Measurements from ENCODE around the gene CACNA1E.

CACNA1E gene

GRCh38 chr1:181483285-181484195 is at the start of gene CACNA1E:
Gene CACNA1E (plus strand): TSS chr1:181483517. CDS start chr1:181483745, 228 bp downstream.
- no peak within 1 kb of the TSS for H3K4me3 ChIP-seq (ENCODE audit: low read length)
- no peak for DNase-seq (ENCODE audit: low read depth)
- no peak for TF ChIP-seq CTCF (IDR thresholded peaks at IDR 0.05; ENCODE audit: insufficient read depth, low read depth, low read length, missing control alignments)

- TF ChIP-seq CTCF (IDR thresholded peaks at IDR 0.05; ENCODE audit: insufficient read depth, low read depth, low read length, missing control alignments) = no peak
- no peak overlapping the region for H3K4me3 ChIP-seq (ENCODE audit: low read length)
- no peak for DNase-seq (ENCODE audit: low read depth)
These were observed 49.4 kb upstream of the CACNA1E start for GRCh38 chr1:181433931-181434330.

DNA sequence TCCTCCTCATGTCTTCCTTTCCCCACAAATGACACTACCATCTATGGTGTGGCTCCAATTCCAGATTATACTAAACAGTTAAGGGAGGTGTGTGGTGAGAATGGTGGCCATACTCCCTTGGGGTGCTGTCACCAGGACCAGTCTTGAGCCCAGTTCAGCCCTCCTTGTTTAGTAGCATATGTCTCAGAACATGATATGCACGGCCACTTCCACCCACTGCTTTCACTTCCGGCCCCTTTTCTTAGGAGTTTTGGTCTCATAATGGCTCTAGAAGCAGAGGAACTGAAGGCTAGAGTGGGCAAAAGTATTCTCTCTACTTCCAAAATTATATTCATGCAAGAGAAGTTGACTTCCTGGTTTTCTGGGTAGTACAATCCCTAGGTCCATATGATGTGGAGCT is 45.3 kb upstream of the CACNA1E start:
- no peak for TF ChIP-seq CTCF (IDR thresholded peaks at IDR 0.05; ENCODE audit: insufficient read depth, low read depth, low read length, missing control alignments)
- DNase-seq (ENCODE audit: low read depth) = no peak
- no peak overlapping the region for H3K4me3 ChIP-seq (ENCODE audit: low read length)

DNA sequence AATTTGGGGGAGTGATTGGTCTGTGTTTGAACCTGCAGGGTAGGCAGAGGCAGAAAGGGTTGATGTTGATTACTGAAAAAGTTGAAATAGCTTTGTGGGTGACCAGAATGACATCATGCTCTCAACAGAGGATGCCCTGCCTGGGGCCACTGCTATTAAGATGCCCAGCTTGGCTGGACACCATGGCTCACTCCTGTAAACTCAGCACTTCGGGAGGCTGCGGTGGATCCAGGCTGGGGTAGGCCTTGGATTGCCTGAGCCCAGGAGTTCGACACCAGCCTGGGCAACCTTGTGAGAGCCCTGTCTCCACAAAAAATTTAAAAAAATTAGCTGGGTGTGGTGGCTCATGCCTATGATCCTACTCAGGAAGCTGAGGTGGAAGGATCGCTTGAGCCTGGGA is 42.8 kb upstream of the CACNA1E start:
- TF ChIP-seq CTCF (IDR thresholded peaks at IDR 0.05; ENCODE audit: insufficient read depth, low read depth, low read length, missing control alignments) = no peak
- H3K4me3 ChIP-seq (ENCODE audit: low read length) = no peak overlapping the region
- no peak for DNase-seq (ENCODE audit: low read depth)

DNA sequence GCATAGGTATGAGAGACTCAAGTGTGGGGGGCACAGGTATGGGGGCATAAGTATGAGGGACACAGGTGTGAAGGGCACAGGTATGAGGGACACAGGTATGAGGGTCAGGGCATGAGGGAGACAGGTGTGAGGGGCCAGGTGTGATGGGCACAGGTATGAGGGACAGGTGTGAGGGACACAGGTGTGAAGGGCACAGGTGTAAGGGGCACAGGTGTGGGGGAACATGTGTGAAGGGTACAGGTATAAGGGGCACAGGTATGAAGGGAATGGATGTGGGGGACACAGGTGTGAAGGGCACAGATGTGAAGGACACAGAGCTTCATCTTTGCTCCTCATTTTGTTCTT is 41.2 kb upstream of the CACNA1E start:
- TF ChIP-seq CTCF (IDR thresholded peaks at IDR 0.05; ENCODE audit: insufficient read depth, low read depth, low read length, missing control alignments) = no peak
- H3K4me3 ChIP-seq (ENCODE audit: low read length) = no peak overlapping the region
- DNase-seq (ENCODE audit: low read depth) = no peak

DNA sequence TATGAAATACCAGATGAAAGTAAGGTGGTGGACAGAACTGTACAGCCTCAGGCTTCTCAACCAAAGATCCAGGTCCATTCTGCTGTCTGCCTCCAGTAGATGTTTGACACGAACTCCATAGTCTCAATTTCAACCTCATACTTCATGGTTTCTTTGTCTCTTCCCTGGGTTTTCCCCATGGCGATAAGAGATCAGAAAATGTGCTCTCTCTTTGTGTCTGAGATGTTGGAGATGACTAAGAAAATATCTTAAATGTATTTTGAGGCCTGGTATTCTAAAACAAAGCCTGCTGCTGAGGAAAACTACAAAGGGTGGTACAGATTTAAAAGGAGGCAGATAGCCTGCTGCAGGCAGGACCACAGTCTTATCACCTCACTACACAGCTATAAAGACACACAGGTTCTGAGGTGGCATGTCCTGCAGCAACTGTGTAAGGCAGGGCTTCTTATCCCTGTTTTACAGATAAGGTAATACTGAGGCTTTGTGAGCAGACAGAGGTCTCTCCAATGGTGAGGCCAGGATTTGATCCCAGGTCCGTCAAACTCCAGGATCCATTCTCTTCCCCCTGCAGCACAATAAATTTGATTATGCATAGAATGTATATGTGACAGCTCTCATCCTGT is 40.0 kb upstream of the CACNA1E start:
- no peak overlapping the region for H3K4me3 ChIP-seq (ENCODE audit: low read length)
- DNase-seq (ENCODE audit: low read depth) = no peak
- no peak for TF ChIP-seq CTCF (IDR thresholded peaks at IDR 0.05; ENCODE audit: insufficient read depth, low read depth, low read length, missing control alignments)

Data from epithelial cell of esophagus (primary cell).